ENCODE measurements around the gene PATJ.

GRCh38 chr1:62198781-62199125, 456.5 kb downstream of the PATJ start:
- TF ChIP-seq CTCF (IDR thresholded peaks at IDR 0.05; ENCODE audit: insufficient read depth, low read length, poor library complexity, severe bottlenecking): no peak
- TF ChIP-seq EZH2phosphoT487 (conservative IDR thresholded peaks at IDR 0.05; ENCODE audit: low read length): no peak

Data from SU-DHL-6 (cell line).